HAP-1 (cell line): ENCODE results near the gene BAZ1A.

Experiments
- DNase-seq, 2 experiments: peaks; one replicate each; pipeline ENCODE4 v3.0.0-alpha.2; 2016 to 2020; ENCODE audit warnings: low spot score in 2 of 2
- H3K27me3 ChIP-seq: fragments of 250-450 bp; sonication (Bioruptor Pico); 2 replicates; pipeline ENCODE4 v1.5.1; 2020; ENCODE audit warnings: low read depth, mild to moderate bottlenecking, moderate library complexity
- H3K36me3 ChIP-seq: fragments of 250-450 bp; sonication (Bioruptor Pico); replicated peaks from 2 replicates; pipeline ENCODE4 v1.5.1; 2020; ENCODE audit warnings: mild to moderate bottlenecking
- H3K4me1 ChIP-seq: fragments of 250-450 bp; sonication (Bioruptor Pico); 2 replicates; pipeline ENCODE4 v1.5.1; 2020; ENCODE audit warnings: mild to moderate bottlenecking
- H3K4me3 ChIP-seq: fragments of 250-450 bp; sonication (Bioruptor Pico); 2 replicates; pipeline ENCODE4 v1.5.1; 2020; ENCODE audit warnings: mild to moderate bottlenecking, moderate library complexity
- H3K9me3 ChIP-seq: fragments of 250-450 bp; sonication (Bioruptor Pico); 2 replicates; pipeline ENCODE4 v1.5.1; 2020; ENCODE audit warnings: mild to moderate bottlenecking, moderate library complexity
- in situ Hi-C: fragments of 300-500 bp; cut with MboI; formaldehyde crosslinking; loops from 3 replicates; pipeline ENCODE4 v1.14.3; 2020; ENCODE audit warnings: low sequenced_read_pairs, inconsistent platforms, mixed read lengths

The BAZ1A gene

DNA sequence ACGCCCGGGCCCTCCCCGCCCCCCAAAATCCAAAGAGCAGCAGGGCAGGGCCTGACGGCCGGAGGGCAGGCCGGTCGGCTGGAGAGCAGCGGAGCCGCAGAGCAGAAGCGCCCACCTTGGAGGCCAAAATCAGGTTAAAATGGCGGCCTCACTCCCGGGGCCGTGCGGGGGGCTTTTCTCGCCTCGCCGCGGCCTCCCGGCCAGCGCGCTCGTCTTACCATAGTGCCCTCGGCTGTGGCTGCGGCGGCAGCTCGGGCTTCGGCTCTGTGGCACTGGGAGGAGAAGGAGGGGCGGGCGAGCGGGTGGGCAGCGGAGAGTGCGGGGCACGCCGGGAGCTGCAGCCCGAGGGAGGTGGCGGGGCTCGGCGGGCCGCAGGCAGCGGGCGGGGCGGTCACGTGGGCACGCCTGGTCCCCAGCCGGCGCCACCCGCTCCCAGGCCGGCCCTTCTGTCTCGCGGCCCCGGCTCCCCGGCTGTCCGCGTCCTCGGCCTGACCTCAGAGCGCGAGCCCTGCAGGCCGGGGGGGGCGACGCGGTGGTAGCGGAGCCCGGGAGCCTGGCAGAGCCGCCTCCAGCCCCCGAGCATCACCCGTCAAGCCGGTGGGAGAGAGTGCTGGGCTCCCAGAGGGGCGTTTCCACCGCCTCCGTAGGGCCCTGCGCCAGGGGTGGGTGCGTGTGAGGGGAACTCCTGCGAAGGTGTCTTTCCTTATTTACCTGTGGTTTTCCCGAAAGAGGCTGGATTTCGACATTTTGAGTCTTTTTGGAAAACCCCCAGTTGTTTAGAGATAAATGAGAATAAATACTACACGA lies 160.6 kb downstream of the BAZ1A start, which contains the start of gene CFL2:
TSS of gene CFL2 (minus strand) at position 274 of the 807 bp plus-strand sequence. CDS start at position 221, 53 bp downstream.
- in situ Hi-C loops, result loop anchor here (5.0 kb wide), 1 partner anchor 37 kb away; no protein-coding TSS in a partner anchor
- H3K9me3 ChIP-seq, result no peaks in the 10 kb centered on the region
- peak; percentile 83 to 89 for DNase-seq
- H3K27me3 ChIP-seq, result no peaks in the 10 kb centered on the region
- H3K36me3 ChIP-seq, result peaks cover 20% of the 10 kb centered on the region
- H3K4me3 ChIP-seq, result peak within 1 kb of the TSS; percentile 80
- peaks cover 26% of the 10 kb centered on the region for H3K4me1 ChIP-seq

DNA sequence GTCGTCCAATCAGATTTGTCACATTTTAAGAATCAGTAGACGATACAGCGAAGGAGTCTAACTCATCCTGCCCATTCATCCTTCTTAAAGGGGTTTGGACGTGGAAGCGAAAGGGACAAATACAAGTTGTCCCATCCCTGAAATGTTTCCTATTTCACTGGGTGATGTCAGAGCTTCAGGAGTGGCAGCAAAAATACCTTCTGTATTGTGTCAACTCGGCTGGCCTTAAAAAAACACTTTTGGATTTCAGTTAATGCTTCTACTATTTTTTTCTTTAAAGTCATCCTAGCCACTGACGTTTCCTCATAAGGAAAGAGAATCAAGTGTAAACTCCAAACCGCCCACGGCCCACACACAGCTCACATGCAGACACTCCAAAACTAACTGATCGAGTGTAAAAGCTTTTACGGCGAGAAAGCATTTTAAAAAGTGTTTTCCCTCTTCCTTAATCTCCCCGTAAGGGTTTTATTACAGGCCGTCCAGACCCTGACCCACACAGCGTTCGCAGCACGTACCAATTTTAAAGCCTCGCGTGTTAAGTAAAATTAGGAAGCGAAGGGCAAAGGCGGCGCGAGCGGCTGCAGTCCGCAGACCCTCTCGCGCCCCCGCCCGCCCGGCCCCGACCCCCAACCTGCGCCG lies 161.4 kb downstream of the BAZ1A start:
- Histone ChIP-seq H3K4me3 (peak overlapping the region; percentile 80), H3K4me1 (peaks cover 26% of the 10 kb centered on the region), H3K36me3 (peaks cover 20% of the 10 kb centered on the region), H3K27me3 (no peaks in the 10 kb centered on the region), H3K9me3 (no peaks in the 10 kb centered on the region)
- peak in 1 of 2 experiments; percentile 55 for DNase-seq
- in situ Hi-C loops, result loop anchor here (5.0 kb wide), 1 partner anchor 36 kb away; no protein-coding TSS in a partner anchor

DNA sequence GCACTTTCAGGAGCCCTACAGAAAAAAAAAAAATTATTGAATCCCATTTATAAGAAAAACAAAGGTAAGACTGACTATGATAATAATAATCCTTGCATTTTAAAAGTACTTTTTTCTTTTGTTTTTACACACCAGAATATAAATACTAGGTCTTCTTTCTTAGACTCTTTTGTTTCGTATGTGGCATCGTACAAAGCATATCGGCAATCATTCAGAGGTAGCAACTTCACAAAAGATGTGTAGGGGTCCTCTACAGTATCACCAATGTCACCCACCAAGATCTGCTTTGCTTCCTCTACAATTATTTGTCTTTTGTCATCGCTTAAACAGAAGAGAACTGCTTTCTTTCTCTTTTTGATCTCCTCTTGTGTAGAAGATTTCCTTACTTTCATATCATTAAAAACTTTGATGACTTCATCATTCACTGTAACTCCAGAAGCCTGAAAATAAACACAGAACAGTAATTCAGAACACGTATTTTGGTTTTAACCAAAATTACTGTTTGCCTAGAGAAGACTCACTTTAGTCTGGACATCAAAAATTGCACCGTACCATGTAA lies 162.0 kb downstream of the BAZ1A start:
- Histone ChIP-seq H3K4me3 (peak overlapping the region; percentile 80), H3K27me3 (no peaks in the 10 kb centered on the region), H3K9me3 (no peaks in the 10 kb centered on the region), H3K4me1 (peaks cover 26% of the 10 kb centered on the region), H3K36me3 (peaks cover 20% of the 10 kb centered on the region)
- in situ Hi-C loops, result loop anchor here (5.0 kb wide), 1 partner anchor 36 kb away; no protein-coding TSS in a partner anchor
- no peak for DNase-seq

DNA sequence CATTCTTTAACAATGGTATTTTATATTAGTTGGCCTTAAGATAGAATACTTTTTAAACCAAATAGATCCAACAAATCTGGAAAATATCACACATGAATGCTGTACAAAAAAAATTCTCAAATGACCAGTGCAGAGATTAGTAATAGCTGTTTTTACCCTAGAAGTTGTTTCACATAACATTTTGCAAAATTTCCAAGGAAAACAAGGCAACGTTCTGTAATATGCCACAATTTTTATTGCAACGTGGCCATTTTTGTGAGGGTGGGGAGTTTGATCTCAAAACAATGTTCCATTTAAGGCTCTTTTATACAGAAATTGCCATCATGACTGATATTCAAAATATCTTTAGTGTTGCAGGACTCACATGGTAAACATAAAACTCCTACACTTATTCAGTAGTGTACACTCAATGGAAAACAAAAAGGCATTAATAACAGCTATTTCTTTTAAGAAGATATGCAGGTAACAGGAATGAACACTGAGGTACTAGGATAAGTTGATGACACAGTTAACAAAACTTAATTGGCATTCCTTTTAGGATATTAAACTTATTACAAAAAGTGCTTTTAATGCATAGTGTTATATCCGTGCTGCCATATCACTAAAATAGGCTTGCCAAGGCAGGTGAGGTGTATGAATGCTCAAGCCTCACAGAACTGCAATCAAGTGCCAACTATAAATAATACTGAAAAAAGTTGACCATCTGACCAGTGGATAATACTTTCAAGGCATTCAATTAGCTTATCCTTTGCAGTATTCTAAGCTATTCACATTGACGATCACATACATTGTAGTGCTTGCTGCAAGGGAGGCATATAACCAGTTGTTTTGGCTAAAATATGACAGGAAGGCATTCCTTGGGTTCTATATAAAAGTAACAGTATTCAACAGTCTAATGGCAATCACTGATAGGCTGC lies 163.1 kb downstream of the BAZ1A start:
- in situ Hi-C loops, result loop anchor here (5.0 kb wide), 1 partner anchor 35 kb away; no protein-coding TSS in a partner anchor
- no peak overlapping the region for H3K4me3 ChIP-seq
- no peaks in the 10 kb centered on the region for H3K27me3 ChIP-seq
- no peak for DNase-seq
- H3K9me3 ChIP-seq, result no peaks in the 10 kb centered on the region
- H3K4me1 ChIP-seq, result peaks cover 26% of the 10 kb centered on the region
- H3K36me3 ChIP-seq, result peaks cover 20% of the 10 kb centered on the region

DNA sequence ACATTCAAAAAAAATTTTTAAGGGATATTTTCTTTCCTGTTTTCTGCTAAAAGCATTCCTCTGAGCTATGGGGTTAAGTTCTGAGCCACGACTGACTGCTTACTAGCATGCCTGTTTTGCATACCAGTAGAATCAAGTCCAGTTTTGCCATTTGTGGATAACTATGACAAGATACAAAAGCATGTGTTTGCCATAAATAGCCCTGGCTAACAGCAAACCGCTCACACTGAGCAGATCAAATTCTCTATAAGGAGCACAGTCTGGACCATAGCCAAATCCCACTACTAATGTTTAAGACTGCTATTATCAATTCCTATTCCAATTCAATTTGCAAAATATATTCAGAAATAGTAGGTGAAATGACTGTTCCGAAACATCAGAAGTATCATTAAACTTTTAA lies 164.0 kb downstream of the BAZ1A start:
- in situ Hi-C loops, result loop anchor here (5.0 kb wide), 1 partner anchor 34 kb away; no protein-coding TSS in a partner anchor
- no peaks in the 10 kb centered on the region for H3K27me3 ChIP-seq
- peaks cover 20% of the 10 kb centered on the region for H3K36me3 ChIP-seq
- no peaks in the 10 kb centered on the region for H3K9me3 ChIP-seq
- H3K4me1 ChIP-seq, result peaks cover 26% of the 10 kb centered on the region
- DNase-seq, result peak; percentile 42 to 56
- no peak overlapping the region for H3K4me3 ChIP-seq

DNA sequence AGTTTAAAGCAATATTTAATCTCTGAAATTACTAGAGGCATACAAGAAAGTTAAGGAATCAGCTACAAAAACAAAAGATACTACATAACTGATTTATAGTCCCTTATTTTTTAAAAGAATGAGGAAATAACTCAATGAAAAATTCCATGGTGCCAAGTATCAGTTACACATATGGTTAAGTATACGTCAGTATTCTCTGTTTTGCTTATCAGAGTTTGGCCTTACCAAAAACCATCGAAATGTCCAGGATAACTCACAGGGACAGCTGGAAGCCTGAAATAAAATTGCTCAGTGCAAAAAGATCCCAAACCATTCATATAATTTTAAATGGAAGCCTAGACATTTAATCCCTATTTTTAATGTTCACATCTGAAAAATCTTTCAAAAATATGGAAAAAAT lies 164.4 kb downstream of the BAZ1A start:
- Histone ChIP-seq H3K36me3 (peaks cover 20% of the 10 kb centered on the region), H3K4me3 (no peak overlapping the region), H3K4me1 (peaks cover 26% of the 10 kb centered on the region), H3K9me3 (no peaks in the 10 kb centered on the region), H3K27me3 (no peaks in the 10 kb centered on the region)
- in situ Hi-C loops, result loop anchor here (5.0 kb wide), 1 partner anchor 33 kb away; no protein-coding TSS in a partner anchor
- DNase-seq, result no peak

DNA sequence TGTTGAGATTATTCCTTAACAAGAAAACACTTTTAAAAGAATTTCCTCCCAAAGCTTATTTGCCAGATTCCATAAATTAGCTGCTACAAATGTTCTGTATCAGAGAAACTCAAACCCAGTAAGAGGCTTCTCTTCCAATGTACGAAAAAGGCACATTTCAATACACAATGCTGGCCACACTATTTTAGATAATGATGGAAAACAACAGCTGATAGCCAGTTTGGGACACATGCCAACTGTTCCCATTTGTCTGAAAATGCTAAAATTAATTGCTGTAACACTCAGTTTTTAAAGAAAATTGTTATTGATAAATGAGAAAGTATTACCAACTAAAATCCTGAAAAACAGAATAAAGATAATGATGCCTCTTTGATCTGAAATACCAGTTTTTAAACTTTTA lies 165.2 kb downstream of the BAZ1A start:
- Histone ChIP-seq H3K27me3 (no peaks in the 10 kb centered on the region), H3K9me3 (no peaks in the 10 kb centered on the region), H3K36me3 (peaks cover 20% of the 10 kb centered on the region), H3K4me1 (peaks cover 24% of the 10 kb centered on the region), H3K4me3 (no peak overlapping the region)
- DNase-seq, result no peak
- in situ Hi-C loops, result loop anchor here (5.0 kb wide), 1 partner anchor 33 kb away; no protein-coding TSS in a partner anchor

DNA sequence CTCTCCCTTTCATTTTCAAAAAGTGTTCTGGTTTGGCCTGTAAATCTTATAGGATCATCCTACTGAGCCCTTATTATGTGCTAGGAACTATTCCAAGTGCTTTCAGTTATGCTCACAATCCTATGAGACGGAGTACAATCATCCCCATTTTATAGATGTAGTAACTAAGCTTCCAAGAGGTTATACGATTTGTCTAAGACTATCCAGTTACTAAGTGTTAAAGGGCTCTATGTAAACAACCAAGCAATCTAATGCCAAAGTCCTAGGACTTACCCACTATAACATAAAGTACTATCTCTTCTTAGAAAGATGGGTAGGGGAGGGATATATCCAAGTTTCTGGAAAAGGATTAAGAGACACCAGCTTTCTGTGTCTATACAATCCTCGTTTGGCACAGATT lies 167.4 kb downstream of the BAZ1A start:
- no peak overlapping the region for H3K4me3 ChIP-seq
- no peaks in the 10 kb centered on the region for H3K27me3 ChIP-seq
- peaks cover 19% of the 10 kb centered on the region for H3K36me3 ChIP-seq
- H3K4me1 ChIP-seq, result peaks cover 21% of the 10 kb centered on the region
- in situ Hi-C loops, result no loop called here
- no peaks in the 10 kb centered on the region for H3K9me3 ChIP-seq
- DNase-seq, result no peak
